HEK293 (cell line): ENCODE measurements around the gene MAML3.

Experiments used
- CTCF ChIA-PET: fragments of 350-600 bp; formaldehyde crosslinking; extraction: SDS; loops from one replicate; lab custom pipeline; 2021; ENCODE audit warnings: antibody characterized with exemption; lab: Yijun Ruan, JAX
- POLR2A ChIA-PET: fragments of 300-600 bp; formaldehyde crosslinking; extraction: SDS; loops from one replicate; lab custom pipeline; 2020; ENCODE audit warnings: antibody characterized with exemption, inconsistent platforms; lab: Yijun Ruan, JAX
- H3K27ac ChIP-seq: fragments of 200-500 bp; sonication (Bioruptor generic); 2 replicates; pipeline ENCODE4 v1.5.1; 2014; ENCODE audit warnings: low read depth, low read length, control low read depth, inconsistent platforms; ENCODE audit errors: extremely low read depth
- H3K36me3 ChIP-seq, 2 experiments: fragments of 200-500 bp in 1 of 2; sonication (Bioruptor generic) in 1 of 2; 1 replicate in 1 of 2; 2 replicates in 1 of 2; pipeline ENCODE4 v1.5.1; 2014 to 2017; ENCODE audit warnings: inconsistent platforms in 2 of 2, low read length in 2 of 2; ENCODE audit not compliant: control insufficient read depth in 2 of 2, insufficient read depth in 1 of 2
- H3K4me1 ChIP-seq: fragments of 200-500 bp; sonication (Bioruptor generic); 2 replicates; pipeline ENCODE4 v1.5.1; 2014; ENCODE audit warnings: mild to moderate bottlenecking, low read length, inconsistent platforms; ENCODE audit not compliant: control insufficient read depth, insufficient read depth
- H3K4me3 ChIP-seq: 2 replicates; pipeline ENCODE4 v1.5.1; 2011; ENCODE audit warnings: low read depth, mild to moderate bottlenecking, control low read depth, low read length, moderate library complexity
- H3K9me3 ChIP-seq: fragments of 200-500 bp; sonication (Bioruptor generic); 2 replicates; pipeline ENCODE4 v1.5.1; 2014; ENCODE audit warnings: low read depth, low read length, inconsistent platforms; ENCODE audit not compliant: control insufficient read depth, insufficient read depth
- BCL11A ChIP-seq: fragments of 450-650 bp; formaldehyde crosslinking; IDR thresholded peaks from 2 replicates; pipeline ENCODE4 v1.5.1; 2016; ENCODE audit warnings: low read depth, missing biosample characterization, missing genetic modification characterization
- KLF1 ChIP-seq: fragments of 450-650 bp; formaldehyde crosslinking; IDR thresholded peaks from 2 replicates; pipeline ENCODE4 v1.5.1; 2016; ENCODE audit warnings: missing biosample characterization, missing genetic modification characterization
- KLF10 ChIP-seq: fragments of 450-650 bp; IDR thresholded peaks from 2 replicates; pipeline ENCODE4 v1.5.1; 2018; ENCODE audit warnings: missing biosample characterization, mild to moderate bottlenecking, missing genetic modification characterization
- MEIS1 ChIP-seq: sonication (generic); formaldehyde crosslinking; IDR thresholded peaks from 2 replicates; pipeline ENCODE4 v1.8.1; 2022; ENCODE audit warnings: missing genetic modification reagents, mild to moderate bottlenecking, borderline replicate concordance
- OSR2 ChIP-seq: fragments of 450-650 bp; formaldehyde crosslinking; IDR thresholded peaks from 2 replicates; pipeline ENCODE4 v1.5.1; 2016; ENCODE audit warnings: missing biosample characterization, missing genetic modification characterization
- YY2 ChIP-seq: fragments of 450-650 bp; formaldehyde crosslinking; IDR thresholded peaks from 2 replicates; pipeline ENCODE4 v1.5.1; 2016; ENCODE audit warnings: missing biosample characterization, missing genetic modification characterization
- ZBTB7A ChIP-seq: fragments of 450-650 bp; formaldehyde crosslinking; IDR thresholded peaks from 2 replicates; pipeline ENCODE4 v1.5.1; 2016; ENCODE audit warnings: low read depth, missing biosample characterization, missing genetic modification characterization
- ZIC2 ChIP-seq: fragments of 450-650 bp; formaldehyde crosslinking; IDR thresholded peaks from 2 replicates; pipeline ENCODE4 v1.5.1; 2016; ENCODE audit warnings: missing biosample characterization, missing genetic modification characterization
- ZNF121 ChIP-seq: fragments of 450-650 bp; formaldehyde crosslinking; IDR thresholded peaks from 2 replicates; pipeline ENCODE4 v1.5.1; 2016; ENCODE audit warnings: missing biosample characterization, missing genetic modification characterization
- ZNF169 ChIP-seq: fragments of 450-650 bp; formaldehyde crosslinking; IDR thresholded peaks from 2 replicates; pipeline ENCODE4 v1.5.1; 2016; ENCODE audit warnings: missing biosample characterization, missing genetic modification characterization
- ZNF184 ChIP-seq: fragments of 450-650 bp; IDR thresholded peaks from 2 replicates; pipeline ENCODE4 v1.5.1; 2018; ENCODE audit warnings: missing biosample characterization, mild to moderate bottlenecking, missing genetic modification characterization
- ZNF239 ChIP-seq: fragments of 450-650 bp; formaldehyde crosslinking; IDR thresholded peaks from 2 replicates; pipeline ENCODE4 v1.5.1; 2016; ENCODE audit warnings: missing biosample characterization, missing genetic modification characterization
- ZNF302 ChIP-seq: fragments of 450-650 bp; formaldehyde crosslinking; IDR thresholded peaks from 2 replicates; pipeline ENCODE4 v1.5.1; 2016; ENCODE audit warnings: missing biosample characterization, missing genetic modification characterization, low read depth
- ZNF366 ChIP-seq: fragments of 450-650 bp; formaldehyde crosslinking; conservative IDR thresholded peaks from 2 replicates; pipeline ENCODE4 v1.5.1; 2016; ENCODE audit warnings: missing biosample characterization, missing genetic modification characterization
- ZNF37A ChIP-seq: fragments of 450-650 bp; IDR thresholded peaks from 2 replicates; pipeline ENCODE4 v1.5.1; 2018; ENCODE audit warnings: missing biosample characterization, missing genetic modification characterization
- ZNF416 ChIP-seq: fragments of 450-650 bp; formaldehyde crosslinking; IDR thresholded peaks from 2 replicates; pipeline ENCODE4 v1.5.1; 2016; ENCODE audit warnings: missing biosample characterization, missing genetic modification characterization
- ZNF529 ChIP-seq: fragments of 450-650 bp; formaldehyde crosslinking; IDR thresholded peaks from 2 replicates; pipeline ENCODE4 v1.5.1; 2017; ENCODE audit warnings: missing genetic modification characterization, missing biosample characterization; ENCODE audit not compliant: insufficient replicate concordance
- ZNF558 ChIP-seq: fragments of 450-650 bp; formaldehyde crosslinking; IDR thresholded peaks from 2 replicates; pipeline ENCODE4 v1.5.1; 2016; ENCODE audit warnings: missing biosample characterization, missing genetic modification characterization
- ZNF624 ChIP-seq: fragments of 450-650 bp; formaldehyde crosslinking; IDR thresholded peaks from 2 replicates; pipeline ENCODE4 v1.5.1; 2017; ENCODE audit warnings: missing biosample characterization, missing genetic modification characterization
- ZNF677 ChIP-seq: fragments of 450-650 bp; IDR thresholded peaks from 2 replicates; pipeline ENCODE4 v1.5.0; 2018; ENCODE audit warnings: missing biosample characterization, mild to moderate bottlenecking, missing genetic modification characterization, moderate library complexity
- TF ChIP-seq, protein P1 (sequence below): fragments of 450-650 bp; formaldehyde crosslinking; IDR thresholded peaks from 2 replicates; pipeline ENCODE4 v1.5.1; 2016; ENCODE audit warnings: missing biosample characterization, missing genetic modification characterization
- TF ChIP-seq, protein P2 (sequence below): IDR thresholded peaks from 2 replicates; pipeline ENCODE4 v1.6.1; 2011; ENCODE audit warnings: mild to moderate bottlenecking, low read depth, low read length, borderline replicate concordance
- TF ChIP-seq, protein P3 (sequence below): fragments of 450-650 bp; IDR thresholded peaks from 2 replicates; pipeline ENCODE4 v1.5.1; 2018; ENCODE audit warnings: missing biosample characterization, missing genetic modification characterization
- TF ChIP-seq, protein P4 (sequence below): fragments of 450-650 bp; formaldehyde crosslinking; IDR thresholded peaks from 2 replicates; pipeline ENCODE4 v1.5.1; 2016; ENCODE audit warnings: missing biosample characterization, missing genetic modification characterization
- TF ChIP-seq, protein P5 (sequence below): fragments of 450-650 bp; formaldehyde crosslinking; IDR thresholded peaks from 2 replicates; pipeline ENCODE4 v1.5.1; 2016; ENCODE audit warnings: missing biosample characterization, missing genetic modification characterization

Gene MAML3

DNA sequence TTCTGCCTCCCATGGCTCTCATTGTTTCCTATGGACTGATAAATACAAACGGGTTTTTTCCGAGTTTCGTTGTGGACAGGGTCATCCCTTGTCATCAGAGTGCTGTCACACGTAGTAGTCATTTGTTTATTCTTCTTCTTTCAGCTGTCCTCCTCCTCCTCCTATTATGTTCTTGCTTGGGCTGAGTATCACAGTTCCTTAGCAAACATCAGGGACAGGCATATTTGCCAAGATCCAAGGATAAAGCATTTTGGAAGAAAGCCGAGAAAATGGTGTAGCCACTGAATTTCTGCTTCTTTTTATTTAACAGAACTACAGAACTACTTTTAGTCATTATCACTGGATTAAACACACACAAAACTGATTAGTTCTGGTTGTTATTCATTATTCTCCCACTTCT, 167.9 kb downstream of the MAML3 start:
- CTCF ChIA-PET, result no interaction called here
- no peak overlapping the region for H3K4me3 ChIP-seq
- POLR2A ChIA-PET, result no interaction called here
- no peaks in the 10 kb centered on the region for H3K4me1 ChIP-seq
- TF ChIP-seq ZNF416, result no peak
- no peak for TF ChIP-seq ZNF37A
- TF ChIP-seq MEIS1 (CRISPR knock-in tag), result no peak
- TF ChIP-seq KLF10 (tag by site-specific recombination), result no peak
- TF ChIP-seq ZNF558 (tag by site-specific recombination), result no peak
- TF ChIP-seq, protein P1, sequence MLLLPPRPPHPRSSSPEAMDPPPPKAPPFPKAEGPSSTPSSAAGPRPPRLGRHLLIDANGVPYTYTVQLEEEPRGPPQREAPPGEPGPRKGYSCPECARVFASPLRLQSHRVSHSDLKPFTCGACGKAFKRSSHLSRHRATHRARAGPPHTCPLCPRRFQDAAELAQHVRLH, result no peak
- TF ChIP-seq ZNF302, result no peak
- TF ChIP-seq, protein P2, sequence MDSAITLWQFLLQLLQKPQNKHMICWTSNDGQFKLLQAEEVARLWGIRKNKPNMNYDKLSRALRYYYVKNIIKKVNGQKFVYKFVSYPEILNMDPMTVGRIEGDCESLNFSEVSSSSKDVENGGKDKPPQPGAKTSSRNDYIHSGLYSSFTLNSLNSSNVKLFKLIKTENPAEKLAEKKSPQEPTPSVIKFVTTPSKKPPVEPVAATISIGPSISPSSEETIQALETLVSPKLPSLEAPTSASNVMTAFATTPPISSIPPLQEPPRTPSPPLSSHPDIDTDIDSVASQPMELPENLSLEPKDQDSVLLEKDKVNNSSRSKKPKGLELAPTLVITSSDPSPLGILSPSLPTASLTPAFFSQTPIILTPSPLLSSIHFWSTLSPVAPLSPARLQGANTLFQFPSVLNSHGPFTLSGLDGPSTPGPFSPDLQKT, result no peak
- TF ChIP-seq ZNF169 (tag by site-specific recombination), result no peak
- no peak for TF ChIP-seq ZNF677 (tag by site-specific recombination)
- no peak for TF ChIP-seq ZNF624 (tag by site-specific recombination)
- TF ChIP-seq, protein P3, sequence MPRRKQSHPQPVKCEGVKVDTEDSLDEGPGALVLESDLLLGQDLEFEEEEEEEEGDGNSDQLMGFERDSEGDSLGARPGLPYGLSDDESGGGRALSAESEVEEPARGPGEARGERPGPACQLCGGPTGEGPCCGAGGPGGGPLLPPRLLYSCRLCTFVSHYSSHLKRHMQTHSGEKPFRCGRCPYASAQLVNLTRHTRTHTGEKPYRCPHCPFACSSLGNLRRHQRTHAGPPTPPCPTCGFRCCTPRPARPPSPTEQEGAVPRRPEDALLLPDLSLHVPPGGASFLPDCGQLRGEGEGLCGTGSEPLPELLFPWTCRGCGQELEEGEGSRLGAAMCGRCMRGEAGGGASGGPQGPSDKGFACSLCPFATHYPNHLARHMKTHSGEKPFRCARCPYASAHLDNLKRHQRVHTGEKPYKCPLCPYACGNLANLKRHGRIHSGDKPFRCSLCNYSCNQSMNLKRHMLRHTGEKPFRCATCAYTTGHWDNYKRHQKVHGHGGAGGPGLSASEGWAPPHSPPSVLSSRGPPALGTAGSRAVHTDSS (tag by site-specific recombination), result no peak
- TF ChIP-seq ZIC2 (tag by site-specific recombination), result no peak
- TF ChIP-seq, protein P4, sequence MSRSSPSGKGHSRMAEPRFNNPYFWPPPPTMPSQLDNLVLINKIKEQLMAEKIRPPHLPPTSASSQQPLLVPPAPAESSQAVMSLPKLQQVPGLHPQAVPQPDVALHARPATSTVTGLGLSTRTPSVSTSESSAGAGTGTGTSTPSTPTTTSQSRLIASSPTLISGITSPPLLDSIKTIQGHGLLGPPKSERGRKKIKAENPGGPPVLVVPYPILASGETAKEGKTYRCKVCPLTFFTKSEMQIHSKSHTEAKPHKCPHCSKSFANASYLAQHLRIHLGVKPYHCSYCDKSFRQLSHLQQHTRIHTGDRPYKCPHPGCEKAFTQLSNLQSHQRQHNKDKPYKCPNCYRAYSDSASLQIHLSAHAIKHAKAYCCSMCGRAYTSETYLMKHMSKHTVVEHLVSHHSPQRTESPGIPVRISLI (tag by site-specific recombination), result no peak
- TF ChIP-seq YY2, result no peak
- TF ChIP-seq, all 188 proteins: peak for 0
- Histone ChIP-seq H3K36me3 (no peaks in the 10 kb centered on the region), H3K9me3 (no peaks in the 10 kb centered on the region), H3K27ac (no peak overlapping the region)

DNA sequence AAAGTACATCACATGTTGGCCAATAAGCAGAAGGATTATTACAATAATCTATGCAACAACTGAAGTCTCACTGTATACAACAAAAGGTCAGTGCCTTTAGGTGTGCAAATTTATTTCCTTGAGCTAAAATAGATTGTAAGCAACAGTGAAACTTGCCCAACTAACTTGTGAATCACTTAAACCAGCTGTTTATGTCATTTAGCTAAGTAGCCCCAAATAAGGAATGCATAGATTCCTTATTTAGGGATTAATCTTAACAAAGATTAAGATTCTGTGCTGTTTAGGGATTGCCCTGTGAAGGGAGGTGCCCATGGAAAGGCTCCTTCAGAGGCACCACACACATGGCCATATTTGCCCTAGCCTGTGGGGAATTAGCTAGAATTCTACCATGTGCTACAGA, 168.6 kb downstream of the MAML3 start:
- CTCF ChIA-PET, result no interaction called here
- POLR2A ChIA-PET, result interaction anchor here (0.6 kb wide), 1 partner anchor 9 kb away, joined by 3 read pairs; no protein-coding TSS in a partner anchor
- H3K36me3 ChIP-seq, result no peaks in the 10 kb centered on the region
- TF ChIP-seq OSR2 (tag by site-specific recombination), result no peak
- TF ChIP-seq ZBTB7A (tag by site-specific recombination), result no peak
- no peak for TF ChIP-seq ZNF366 (tag by site-specific recombination)
- TF ChIP-seq ZNF121 (tag by site-specific recombination), result no peak
- no peak for TF ChIP-seq ZNF677 (tag by site-specific recombination)
- TF ChIP-seq, protein P5, sequence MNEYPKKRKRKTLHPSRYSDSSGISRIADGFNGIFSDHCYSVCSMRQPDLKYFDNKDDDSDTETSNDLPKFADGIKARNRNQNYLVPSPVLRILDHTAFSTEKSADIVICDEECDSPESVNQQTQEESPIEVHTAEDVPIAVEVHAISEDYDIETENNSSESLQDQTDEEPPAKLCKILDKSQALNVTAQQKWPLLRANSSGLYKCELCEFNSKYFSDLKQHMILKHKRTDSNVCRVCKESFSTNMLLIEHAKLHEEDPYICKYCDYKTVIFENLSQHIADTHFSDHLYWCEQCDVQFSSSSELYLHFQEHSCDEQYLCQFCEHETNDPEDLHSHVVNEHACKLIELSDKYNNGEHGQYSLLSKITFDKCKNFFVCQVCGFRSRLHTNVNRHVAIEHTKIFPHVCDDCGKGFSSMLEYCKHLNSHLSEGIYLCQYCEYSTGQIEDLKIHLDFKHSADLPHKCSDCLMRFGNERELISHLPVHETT (tag by site-specific recombination), result no peak
- TF ChIP-seq ZNF529 (tag by site-specific recombination), result no peak
- TF ChIP-seq KLF1 (tag by site-specific recombination), result no peak
- TF ChIP-seq ZNF239, result no peak
- no peak for TF ChIP-seq BCL11A (tag by site-specific recombination)
- TF ChIP-seq ZNF184 (tag by site-specific recombination), result no peak
- H3K27ac ChIP-seq, result no peak overlapping the region
- no peak overlapping the region for H3K4me3 ChIP-seq
- no peaks in the 10 kb centered on the region for H3K9me3 ChIP-seq
- H3K4me1 ChIP-seq, result no peaks in the 10 kb centered on the region
